Left hindlimb (tissue), 1 donor: ENCODE measurements around the gene SOSTDC1.
A peak's percentile ranks its signal among the peaks of the same experiment; 100 is the strongest.
"Not testable (repeated sequence)": the region's sequence is repeated elsewhere in the genome, so short reads cannot be mapped to it uniquely, and the experiment has no call there.

ENCODE experiments used
- DNase-seq: peaks from one replicate; pipeline ENCODE4 v3.0.0-alpha.2; 2018

SOSTDC1 gene, protein sequence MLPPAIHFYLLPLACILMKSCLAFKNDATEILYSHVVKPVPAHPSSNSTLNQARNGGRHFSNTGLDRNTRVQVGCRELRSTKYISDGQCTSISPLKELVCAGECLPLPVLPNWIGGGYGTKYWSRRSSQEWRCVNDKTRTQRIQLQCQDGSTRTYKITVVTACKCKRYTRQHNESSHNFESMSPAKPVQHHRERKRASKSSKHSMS

DNA sequence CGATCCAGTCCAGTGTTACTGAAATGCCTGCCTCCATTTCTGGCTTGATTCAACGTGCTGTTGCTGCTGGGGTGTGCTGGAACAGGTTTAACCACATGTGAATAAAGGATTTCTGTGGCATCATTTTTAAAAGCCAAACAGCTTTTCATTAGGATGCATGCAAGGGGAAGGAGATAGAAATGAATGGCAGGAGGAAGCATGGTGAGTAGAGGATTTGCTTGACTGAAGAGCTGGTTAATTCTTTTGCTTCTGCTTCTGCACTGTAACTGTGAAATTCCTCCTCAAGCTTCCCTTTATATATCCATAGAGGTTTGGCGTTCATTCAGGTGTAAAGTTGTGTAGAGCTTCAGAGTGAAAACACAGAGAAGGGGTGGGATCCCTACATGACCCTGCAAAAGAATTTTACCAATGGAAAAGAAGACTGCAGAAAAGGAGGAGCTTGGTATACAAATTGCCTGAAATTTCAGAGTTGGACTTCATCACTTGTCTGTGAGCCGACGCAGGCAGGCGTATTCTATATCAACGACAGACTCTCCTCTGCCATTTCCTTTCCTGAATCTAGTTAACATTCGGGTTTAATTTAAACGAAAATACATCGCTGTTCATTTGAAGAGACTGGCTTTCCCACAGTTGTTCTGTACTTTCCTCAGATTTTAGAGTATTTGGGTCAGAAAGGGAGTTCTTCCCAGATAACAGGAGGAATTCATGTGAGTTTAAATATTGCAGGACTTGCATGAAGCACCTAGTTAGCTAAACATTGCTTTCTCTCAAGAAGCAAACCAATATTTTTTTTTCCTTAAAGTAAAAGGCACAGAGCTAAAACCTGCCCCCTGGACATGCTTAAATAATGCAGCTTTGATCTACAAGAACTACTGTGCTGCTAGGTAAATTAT is at the start of gene SOSTDC1:
Gene SOSTDC1, minus strand, starts transcription at position 270 of the 893 bp plus-strand sequence. Its CDS starts 70 bp downstream, at position 200.
- peak; percentile 63 for DNase-seq

DNA sequence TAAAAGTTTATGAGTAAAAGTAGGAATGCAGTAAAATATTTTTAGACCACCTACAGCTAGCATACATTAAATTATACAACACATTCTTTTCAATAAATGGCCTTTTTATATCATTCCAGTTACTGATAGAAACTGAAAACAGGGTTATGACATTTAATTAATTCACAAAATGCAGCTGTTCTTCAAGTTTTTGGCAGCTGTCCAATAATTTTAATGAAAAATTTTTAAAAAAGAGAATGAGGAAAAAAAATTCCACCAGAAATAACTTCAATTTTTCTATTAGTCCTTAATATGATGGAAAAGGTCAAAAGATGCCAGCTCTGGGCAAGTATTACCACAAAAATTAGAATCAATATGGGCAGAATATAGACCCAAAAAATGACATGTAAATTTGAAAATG is 49.2 kb upstream of the SOSTDC1 start:
- DNase-seq = no peak

DNA sequence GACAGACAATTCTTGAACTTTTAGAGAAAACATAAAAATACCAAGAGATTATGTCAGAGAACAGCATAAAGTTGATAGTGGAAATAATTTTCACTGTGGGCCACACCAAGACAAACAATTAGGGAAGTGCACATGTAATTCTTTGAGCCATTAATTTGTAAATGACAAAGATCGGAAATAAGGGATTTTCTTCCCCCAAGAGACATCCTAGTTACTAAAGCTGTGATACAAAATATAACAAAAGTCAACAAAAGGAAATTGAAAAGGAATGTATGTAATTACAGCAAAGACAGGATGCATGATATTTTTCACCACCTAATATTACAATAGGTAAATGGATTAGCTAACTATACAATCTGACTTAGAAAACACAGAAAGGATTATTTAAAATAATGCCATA is 48.7 kb upstream of the SOSTDC1 start:
- DNase-seq = no peak

DNA sequence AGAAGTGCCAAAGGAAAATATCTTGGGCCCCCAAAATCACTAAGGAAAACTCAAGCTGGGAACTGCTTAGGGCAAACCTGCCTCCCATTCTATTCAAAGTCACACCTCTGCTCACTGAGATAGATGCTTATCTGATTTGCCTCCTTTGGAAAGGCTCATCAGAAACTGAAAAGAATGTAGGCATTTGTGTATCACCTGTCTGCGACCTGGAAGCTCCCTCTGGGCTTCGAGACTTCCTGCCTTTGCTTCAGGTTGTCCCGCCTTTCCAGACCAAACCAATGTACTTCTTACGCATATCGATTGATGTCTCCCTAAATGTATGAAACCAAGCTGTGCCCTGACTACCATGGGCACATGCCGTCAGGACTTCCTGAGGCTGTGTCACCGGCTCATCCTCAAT is 46.6 kb upstream of the SOSTDC1 start:
- no peak for DNase-seq

DNA sequence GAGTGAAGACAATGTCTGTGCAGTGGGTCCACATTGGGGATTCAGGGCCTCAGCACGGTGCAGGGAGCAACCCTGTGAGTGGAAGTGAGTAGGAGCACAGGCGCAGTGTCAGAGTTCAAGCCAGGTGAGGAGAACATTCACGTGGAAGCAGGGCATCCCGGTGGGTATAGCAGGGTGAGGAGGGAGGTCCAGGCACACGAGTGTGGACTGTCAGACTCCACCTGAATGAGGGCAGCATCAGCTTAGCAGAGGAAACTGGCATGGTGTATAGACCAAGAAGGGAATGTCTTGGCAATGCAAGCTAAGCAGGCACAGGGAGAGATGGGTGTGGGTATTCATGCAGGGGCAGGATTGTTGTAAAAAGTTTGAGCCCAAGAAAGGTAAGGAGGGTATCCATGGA is 45.8 kb upstream of the SOSTDC1 start:
- no peak for DNase-seq

DNA sequence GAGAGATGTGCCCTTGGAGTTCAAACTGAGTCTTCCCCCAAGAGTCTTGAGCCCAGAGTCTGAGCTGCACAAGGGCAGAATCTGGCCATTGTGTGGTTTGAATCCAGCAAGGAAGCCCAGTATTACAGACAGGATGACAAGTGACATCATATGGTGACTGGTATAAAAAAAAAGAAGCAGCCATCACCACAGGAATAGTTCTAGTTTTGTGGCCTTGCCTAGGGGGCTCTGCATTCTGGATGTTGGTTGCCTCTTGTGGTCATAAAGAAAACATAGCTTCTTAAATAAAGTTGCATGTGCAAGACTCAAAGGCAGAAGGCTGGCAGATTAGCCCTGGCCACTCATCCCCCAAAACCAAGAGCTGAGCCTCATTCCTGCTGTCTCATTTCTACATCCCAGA is 44.3 kb upstream of the SOSTDC1 start:
- DNase-seq = no peak

DNA sequence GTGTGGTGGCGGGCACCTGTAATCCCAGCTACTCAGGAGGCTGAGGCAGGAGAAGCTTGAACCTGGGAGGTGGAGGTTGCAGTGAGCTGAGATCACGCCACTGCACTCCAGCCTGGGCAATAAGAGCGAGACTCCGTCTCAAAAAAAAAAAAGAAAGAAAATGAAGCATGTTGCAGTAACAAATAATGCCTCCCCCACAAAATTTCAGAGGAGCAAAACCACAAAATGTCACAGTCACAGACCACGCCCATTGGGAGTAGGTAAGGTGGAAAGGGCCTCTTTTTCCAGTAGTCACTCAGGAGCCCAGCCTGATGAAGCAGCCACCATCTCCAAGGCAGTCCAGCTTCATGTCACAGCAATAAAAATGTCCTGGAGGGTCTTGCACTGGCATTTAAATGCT is 40.9 kb upstream of the SOSTDC1 start:
- DNase-seq = not testable (repeated sequence)

DNA sequence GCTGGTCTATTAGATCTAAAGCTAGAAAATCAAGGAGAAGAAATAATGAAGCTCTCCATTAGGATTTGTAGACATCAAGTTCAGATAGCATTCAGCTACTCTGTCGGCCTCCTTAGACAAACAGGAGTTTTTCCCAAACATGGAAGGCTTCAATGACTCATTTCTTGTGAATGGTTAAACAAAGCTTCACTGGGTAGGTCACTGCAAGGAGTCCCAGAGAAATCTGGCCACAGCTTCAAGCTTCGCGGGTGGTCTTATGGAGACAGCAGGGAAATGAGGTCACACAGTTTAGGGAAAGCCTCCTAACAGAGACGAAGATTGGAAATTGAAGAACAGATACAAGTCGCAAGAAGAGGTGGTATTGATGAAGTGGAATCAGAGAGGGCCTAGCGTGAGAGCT is 38.5 kb upstream of the SOSTDC1 start:
- DNase-seq = no peak

DNA sequence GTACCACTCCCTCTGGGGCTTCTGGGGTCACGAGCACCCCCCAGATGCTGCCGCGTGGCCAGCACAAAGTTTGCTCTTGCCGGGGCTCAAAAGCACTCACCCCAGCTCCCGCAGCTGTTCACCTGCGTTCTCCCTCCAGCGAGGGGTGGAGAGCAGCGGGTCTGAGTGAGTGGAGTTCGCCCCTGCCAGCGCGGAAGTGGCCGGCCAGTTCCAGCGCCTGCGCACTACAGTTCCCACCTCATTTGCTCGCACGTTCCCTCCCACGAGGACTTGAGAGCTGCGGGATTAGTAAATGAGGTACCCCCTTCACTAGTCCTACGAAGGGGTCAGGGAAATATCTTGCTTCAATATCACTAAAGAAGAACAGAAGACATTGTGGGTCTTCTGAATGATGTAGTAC is 36.8 kb upstream of the SOSTDC1 start:
- DNase-seq = no peak

DNA sequence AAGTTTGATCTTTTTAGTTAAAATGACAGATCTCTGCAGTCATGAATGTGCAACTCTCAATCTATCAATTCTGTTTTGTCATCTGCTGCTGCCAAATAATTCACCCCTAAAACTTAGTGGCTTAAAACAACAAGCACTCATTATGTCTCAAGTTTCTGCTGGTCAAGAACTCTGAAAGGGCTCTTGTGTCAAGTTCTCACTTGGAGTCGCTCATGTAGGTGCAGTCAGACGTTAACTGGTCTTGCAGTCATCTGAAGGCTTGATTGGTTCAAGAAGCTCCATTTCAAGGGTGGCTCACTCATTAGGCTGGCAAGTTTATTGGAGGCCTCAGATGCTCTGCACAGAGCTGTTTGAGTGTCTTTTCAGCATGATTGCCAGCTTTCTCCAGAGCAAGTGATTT is 32.6 kb upstream of the SOSTDC1 start:
- DNase-seq = no peak

DNA sequence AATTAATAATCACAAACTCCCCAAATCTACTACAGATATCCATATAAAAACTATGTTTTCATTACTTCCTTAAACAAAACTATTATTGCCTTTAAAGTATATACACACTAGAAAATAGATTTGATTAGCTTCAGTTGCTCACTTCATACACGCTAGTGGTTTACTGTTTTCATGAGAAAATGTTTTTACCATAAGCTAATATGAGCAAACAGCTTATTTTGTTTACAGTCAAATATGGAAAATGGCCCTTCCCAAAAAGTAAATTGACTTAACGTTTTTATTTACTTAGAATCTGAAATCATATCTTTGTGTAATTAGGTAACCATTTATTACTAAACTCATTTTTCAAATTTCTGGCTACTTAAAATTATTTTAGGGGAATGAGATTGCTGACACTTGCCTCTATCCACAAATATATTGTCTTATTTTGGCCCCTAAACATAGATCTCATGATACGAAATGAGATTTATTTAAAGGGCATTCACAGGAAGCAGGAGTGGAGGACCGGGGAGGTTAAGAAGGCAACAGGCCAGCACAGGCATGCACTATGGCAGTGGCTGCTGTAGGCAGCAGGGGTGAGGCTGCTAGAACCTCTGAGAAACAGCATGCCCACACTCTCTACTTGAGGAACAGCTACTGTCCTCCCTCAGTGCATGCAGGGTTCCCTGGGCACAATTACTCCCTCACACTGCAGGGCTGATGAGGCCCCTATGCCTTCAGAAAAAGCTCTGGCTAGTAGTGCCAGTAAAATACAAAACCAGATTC is 29.6 kb upstream of the SOSTDC1 start:
- DNase-seq = no peak

DNA sequence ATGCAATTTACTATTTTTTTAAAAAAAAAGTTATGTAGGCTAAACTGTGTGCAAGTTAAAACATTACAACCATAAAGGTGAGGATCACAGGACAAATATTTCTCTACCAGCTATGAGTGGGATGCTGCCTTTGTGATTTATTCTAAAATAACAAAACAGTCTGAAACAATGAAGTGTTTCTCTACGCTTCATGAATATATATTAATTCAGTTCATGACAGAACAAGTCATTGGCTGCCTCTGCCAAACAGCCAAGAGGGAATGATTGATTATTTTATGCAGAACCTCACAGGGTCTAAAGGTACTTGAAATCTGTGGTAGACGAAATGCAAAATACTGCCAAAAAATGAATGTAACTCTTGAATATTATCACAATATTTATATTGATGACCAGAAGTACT is 29.0 kb upstream of the SOSTDC1 start:
- DNase-seq = no peak

DNA sequence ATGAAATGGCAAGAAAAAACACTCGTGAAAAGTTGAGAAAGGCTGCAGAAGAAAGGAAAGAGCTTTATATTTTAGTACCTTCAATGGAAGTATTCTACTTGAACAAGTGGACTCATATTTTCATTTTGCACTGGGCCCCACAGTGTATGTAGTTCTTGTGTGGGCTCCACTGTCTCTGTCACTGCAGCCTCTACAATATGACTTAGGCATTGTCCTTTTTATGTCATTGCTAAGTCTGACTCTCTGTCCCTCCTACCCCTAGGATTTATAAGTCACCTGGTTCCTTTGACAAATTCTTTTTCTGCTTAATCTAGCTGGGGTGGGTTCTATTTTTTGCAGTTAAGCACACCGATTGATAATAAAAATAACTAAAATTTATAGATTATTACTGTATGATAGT is 27.7 kb upstream of the SOSTDC1 start:
- no peak for DNase-seq

DNA sequence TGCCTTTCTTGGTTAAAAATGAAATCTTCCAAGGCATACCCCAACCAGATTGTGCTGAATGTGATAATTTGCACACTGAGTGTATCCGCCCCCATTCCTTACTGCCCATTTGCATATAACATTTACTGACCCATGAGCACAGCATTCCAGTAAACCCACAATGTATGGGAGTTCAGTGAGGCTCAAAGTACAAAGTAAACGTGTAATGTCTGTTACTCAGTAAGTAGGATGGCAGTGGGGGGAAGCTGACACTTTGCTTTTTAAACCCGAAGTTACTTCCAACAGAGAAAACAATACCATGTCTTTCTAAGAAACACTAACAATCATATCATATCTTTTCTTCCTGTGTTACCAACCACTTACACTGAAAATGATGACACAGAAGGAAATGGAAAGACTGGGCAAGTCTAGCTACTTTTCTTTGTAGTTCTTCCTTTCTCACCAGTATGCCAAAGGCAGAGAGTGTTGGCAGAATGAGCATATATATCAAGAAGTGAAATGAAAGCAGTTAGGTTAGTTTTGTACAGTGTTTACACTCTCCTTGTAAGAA is 27.1 kb upstream of the SOSTDC1 start:
- DNase-seq = no peak

DNA sequence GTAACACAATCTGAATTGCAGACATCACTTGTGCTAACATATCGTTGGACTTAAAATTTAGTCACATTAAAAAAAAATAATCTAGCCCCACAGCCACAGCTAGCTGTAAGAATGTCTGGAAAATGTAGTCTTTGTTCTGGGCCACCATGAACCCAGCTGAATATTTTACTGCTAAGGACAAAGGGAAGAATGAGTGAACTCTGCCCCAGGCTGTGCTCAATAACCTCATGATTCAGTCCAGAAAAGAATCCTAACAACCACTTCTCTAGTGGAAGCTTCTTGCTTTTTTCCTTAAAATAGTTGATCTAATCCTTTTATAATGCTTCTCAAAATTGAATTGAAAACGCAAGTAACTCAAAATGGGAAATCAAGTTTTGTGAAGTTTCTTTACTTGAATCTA is 25.6 kb upstream of the SOSTDC1 start:
- no peak for DNase-seq

DNA sequence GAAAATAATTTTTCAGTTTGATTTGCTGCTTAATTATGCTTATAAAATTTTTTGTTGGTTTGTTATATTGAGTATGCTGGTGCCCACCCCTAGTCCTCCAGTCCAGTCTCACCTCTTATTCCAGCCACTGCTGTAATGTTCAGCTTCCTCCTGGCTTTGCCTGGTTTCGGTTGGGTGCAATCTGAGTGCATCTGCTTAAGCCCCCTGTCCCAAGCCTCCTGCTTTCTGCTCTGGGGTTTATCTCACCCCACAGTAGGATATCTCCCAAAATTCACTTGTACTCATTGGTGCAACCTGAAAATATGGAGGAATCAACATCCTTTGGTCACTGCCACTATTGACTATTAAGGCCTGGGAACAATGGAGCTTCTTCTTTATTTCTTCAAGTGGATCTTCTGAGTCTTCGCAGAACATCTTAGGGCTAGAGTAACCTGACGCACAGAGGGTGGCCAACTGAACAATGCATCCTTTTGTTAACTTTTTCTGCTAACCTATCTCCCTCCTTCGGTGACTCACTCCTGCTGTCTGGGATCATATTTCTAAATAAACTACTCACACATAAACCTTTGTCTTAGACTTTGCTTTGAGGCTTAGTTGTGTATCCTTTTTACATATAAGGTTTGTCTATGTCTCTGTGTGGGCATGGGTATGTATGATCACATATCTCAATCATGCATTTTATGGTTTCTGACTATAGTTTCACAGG is 19.1 kb upstream of the SOSTDC1 start:
- no peak for DNase-seq

DNA sequence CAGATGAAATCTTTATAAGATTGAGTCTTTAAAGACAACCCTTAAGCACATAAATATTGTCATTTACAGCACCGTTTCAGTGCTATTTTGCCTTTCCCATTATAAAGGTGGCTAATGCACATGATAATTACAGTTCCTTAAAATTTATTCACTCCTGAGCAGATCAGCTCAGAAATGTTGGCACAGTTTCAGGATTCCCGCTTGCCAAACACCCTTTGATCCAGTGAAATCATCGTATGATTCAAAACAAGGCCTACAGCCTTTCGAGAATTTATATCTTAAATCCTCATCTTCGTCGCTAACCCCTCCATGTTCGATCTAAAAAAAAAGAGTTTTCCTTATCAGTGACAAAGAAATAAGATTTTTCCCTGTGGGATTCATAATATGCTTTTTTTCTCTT is 14.1 kb upstream of the SOSTDC1 start:
- DNase-seq = no peak

DNA sequence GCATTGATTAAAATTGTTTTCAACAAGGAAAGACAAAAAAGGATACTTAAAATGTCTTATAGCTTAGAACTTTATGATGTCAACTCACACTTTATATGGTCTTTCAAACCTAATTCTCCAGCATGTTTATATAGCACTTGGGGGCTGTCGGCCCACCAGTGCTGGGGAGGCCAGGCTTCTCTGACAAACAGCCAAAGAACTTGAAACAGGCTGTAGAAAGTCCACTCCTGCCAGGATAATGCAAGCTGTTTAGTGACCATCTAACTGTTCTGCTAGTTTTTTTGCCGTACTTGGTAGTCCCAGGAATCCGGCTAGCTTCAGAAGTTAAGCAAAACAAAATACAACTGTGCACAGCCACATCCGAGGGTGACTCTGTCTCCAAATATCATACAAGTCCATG is 13.6 kb upstream of the SOSTDC1 start:
- no peak for DNase-seq

DNA sequence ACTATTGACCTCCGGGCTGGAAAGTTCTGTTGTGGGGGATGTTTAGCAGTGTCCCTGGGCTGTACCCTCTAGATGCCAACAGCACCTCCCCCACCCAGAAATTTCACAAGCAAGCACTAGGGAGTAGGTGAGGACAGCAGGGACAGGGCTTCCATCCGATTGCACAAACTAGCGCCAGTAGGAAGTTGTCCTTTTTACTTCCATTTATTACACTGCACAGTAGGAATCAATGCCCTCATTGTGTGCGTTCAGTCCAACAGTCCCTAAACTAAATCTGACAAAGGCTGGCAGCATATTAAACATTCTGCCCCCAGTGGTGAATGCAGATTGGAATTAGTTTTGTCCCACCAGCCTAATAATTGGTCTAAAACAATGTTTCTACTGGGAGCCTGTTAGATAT is 6.4 kb upstream of the SOSTDC1 start:
- no peak for DNase-seq

DNA sequence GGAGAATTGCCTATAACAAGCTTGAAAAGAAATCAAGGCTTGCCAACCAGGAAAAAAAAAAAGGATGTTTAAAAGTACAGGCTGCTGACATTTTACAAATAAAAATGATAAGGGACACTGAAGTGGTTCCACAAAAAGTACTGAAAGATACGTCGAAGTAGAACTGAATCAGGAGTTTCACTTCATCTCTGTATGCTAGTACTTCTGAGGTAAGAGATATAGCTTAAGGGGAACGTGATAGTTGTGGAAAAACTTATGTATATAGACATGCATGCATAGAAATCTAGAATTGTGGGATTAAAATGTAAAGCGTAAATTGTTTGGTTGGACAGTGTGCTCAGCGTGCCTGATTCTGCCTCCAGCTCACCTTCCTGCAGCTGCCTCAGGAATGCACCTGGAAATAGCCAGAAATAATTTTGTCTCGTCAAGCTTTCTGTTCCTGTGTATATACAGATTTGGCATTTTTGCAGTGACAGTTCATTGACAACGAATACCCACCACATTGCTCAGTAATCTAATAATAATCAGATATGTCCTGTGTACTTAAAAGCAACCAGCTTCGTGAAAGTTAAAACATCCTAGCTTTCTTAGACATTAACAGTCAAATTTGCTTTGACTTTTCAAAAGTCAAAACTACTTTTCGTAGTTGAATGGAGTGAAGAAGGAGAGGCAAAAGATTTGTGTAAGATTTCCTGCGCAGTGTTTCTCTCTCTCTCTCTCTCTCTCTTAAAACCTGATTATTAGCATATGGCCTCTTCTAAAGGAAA is 1.4 kb downstream of the SOSTDC1 start:
- DNase-seq = no peak

DNA sequence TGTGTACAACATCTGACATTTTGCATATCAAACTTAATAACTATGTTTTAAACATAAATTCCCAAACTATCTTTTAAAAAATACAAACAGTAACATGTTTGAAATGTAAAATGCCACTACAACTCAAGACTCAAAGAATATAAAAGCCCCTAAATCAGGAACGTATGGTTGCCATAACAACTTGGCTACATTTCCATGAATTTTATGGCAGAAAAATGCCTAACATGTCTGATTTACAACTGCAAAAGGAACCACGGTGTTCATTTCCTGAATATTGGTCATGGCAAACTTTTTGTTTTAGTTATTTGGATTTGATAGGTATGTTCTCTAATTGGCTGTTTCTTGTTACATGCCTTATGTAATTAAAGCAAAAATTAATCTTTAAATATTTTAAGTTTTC is 2.0 kb downstream of the SOSTDC1 start:
- DNase-seq = no peak

DNA sequence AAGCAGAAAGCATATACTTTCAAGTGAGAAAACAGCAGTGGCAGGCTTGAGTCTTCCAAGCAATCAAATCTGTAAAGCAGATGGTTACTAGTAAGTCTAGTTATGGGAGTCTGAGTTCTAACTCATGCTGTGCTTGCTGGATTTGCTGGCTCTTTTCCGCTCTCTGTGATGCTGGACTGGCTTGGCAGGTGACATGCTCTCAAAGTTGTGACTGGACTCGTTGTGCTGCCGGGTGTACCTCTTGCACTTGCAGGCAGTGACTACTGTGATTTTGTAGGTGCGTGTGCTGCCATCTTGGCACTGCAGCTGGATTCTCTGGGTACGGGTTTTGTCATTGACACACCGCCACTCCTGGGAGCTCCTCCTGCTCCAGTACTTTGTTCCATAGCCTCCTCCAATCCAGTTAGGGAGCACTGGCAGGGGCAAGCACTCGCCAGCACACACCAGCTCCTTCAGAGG is 3.1 kb downstream of the SOSTDC1 start:
- peak; percentile 48 for DNase-seq
